Measurements from ENCODE around the gene CARD14.

Gene CARD14

GRCh38 chr17:80123791-80124190, 46.0 kb upstream of the CARD14 start:
- no peaks in the 10 kb centered on the region for H4K20me1 ChIP-seq (ENCODE audit: insufficient read depth, low read length)
- H3K4me3 ChIP-seq (ENCODE audit: low read length), result no peak overlapping the region
- peaks cover 60% of the 10 kb centered on the region for H3K27me3 ChIP-seq (replicated peaks; ENCODE audit: insufficient read depth, low read length)
- H3K4me1 ChIP-seq (ENCODE audit: low read length), result 0 out of 2 replicates have a peak, but pooled peaks cover 1% of the 10 kb centered on the region
- no peak overlapping the region for H2AFZ ChIP-seq (ENCODE audit: low read length)
- no peaks in the 10 kb centered on the region for H3K9me3 ChIP-seq (replicated peaks; ENCODE audit: insufficient read depth, low read length)
- no peak overlapping the region for H3K27ac ChIP-seq (ENCODE audit: low read length)
- H3K4me2 ChIP-seq (ENCODE audit: low read depth, low read length), result no peak overlapping the region
- H3K79me2 ChIP-seq (ENCODE audit: low read length), result no peaks in the 10 kb centered on the region
- no peak for DNase-seq
- TF ChIP-seq EZH2phosphoT487 (IDR thresholded peaks at IDR 0.05; ENCODE audit: low read length), result no peak
- TF ChIP-seq EZH2 (optimal IDR thresholded peaks at IDR 0.05; ENCODE audit: low read depth, low read length), result no peak
- TF ChIP-seq, protein P1, sequence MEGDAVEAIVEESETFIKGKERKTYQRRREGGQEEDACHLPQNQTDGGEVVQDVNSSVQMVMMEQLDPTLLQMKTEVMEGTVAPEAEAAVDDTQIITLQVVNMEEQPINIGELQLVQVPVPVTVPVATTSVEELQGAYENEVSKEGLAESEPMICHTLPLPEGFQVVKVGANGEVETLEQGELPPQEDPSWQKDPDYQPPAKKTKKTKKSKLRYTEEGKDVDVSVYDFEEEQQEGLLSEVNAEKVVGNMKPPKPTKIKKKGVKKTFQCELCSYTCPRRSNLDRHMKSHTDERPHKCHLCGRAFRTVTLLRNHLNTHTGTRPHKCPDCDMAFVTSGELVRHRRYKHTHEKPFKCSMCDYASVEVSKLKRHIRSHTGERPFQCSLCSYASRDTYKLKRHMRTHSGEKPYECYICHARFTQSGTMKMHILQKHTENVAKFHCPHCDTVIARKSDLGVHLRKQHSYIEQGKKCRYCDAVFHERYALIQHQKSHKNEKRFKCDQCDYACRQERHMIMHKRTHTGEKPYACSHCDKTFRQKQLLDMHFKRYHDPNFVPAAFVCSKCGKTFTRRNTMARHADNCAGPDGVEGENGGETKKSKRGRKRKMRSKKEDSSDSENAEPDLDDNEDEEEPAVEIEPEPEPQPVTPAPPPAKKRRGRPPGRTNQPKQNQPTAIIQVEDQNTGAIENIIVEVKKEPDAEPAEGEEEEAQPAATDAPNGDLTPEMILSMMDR (IDR thresholded peaks at IDR 0.05; ENCODE audit: low read length), result no peak
- no peaks in the 10 kb centered on the region for H3K36me3 ChIP-seq (replicated peaks; ENCODE audit: insufficient read depth, low read length)
- H3F3A ChIP-seq (ENCODE audit: insufficient read depth, low read length), result no peaks in the 10 kb centered on the region
- H3K9ac ChIP-seq (ENCODE audit: low read length), result no peak overlapping the region
- no peaks in the 10 kb centered on the region for H3K9me2 ChIP-seq (replicated peaks; ENCODE audit: insufficient read depth, low read length)

- Histone ChIP-seq H3K4me1 (ENCODE audit: low read length) (peaks cover 8% of the 10 kb centered on the region; the same call in 1 of the 2 replicates), H3K79me2 (ENCODE audit: low read length) (no peaks in the 10 kb centered on the region), H2AFZ (ENCODE audit: low read length) (no peak overlapping the region), H3K36me3 (replicated peaks; ENCODE audit: insufficient read depth, low read length) (no peaks in the 10 kb centered on the region), H3K4me2 (ENCODE audit: low read depth, low read length) (no peak overlapping the region), H3K27me3 (replicated peaks; ENCODE audit: insufficient read depth, low read length) (peaks cover 54% of the 10 kb centered on the region), H4K20me1 (ENCODE audit: insufficient read depth, low read length) (no peaks in the 10 kb centered on the region), H3K9ac (ENCODE audit: low read length) (no peak overlapping the region), H3F3A (ENCODE audit: insufficient read depth, low read length) (no peaks in the 10 kb centered on the region), H3K9me3 (replicated peaks; ENCODE audit: insufficient read depth, low read length) (no peaks in the 10 kb centered on the region), H3K4me3 (ENCODE audit: low read length) (no peak overlapping the region), H3K27ac (ENCODE audit: low read length) (no peak overlapping the region), H3K9me2 (replicated peaks; ENCODE audit: insufficient read depth, low read length) (no peaks in the 10 kb centered on the region)
- TF ChIP-seq EZH2phosphoT487 (IDR thresholded peaks at IDR 0.05; ENCODE audit: low read length) (no peak), EZH2 (optimal IDR thresholded peaks at IDR 0.05; ENCODE audit: low read depth, low read length) (no peak)
- TF ChIP-seq, protein P1 (IDR thresholded peaks at IDR 0.05; ENCODE audit: low read length), result peak; percentile 21; the same call in 1 of the 2 replicates
- DNase-seq, result no peak
These were observed 45.4 kb upstream of the CARD14 start for GRCh38 chr17:80124351-80124981.

DNA sequence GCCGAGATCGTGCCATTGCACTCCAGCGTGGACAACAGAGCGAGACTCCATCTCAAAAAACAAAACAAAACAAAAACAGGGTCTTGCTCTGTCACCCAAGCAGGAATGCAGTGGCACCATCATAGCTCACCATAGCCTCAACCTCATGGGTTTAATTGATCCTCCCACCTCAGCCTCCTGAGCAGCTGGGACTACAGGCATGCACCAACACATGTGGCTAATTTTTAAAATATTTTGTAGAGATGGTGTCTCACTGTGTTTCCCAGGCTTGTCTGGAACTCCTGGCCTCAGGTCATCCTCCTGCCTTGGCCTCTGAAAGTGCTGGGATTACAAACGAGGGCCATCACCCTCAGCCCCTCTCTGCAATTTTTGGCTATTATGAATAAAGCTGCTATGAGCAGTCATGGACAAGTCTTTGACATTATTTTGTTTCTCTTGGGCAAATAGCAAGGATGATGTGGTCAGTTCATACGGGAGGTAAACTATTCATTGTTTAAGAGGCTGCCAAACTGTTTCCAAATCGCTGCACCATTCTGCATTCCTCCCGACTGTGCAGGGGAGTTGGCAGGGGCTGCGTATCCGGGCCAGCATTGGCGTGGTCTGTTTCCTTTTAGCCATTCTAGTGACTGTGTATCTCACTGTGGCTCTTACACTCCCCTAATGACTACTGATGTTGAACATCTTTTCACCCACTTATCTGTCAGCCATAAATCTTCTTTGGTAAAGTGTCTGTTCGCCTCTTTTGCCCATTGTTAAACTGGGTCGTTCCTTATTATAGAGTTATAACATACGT, 44.0 kb upstream of the CARD14 start:
- no peaks in the 10 kb centered on the region for H3K79me2 ChIP-seq (ENCODE audit: low read length)
- TF ChIP-seq EZH2 (optimal IDR thresholded peaks at IDR 0.05; ENCODE audit: low read depth, low read length), result no peak
- TF ChIP-seq, protein P1 (IDR thresholded peaks at IDR 0.05; ENCODE audit: low read length), result no peak
- no peak for TF ChIP-seq EZH2phosphoT487 (IDR thresholded peaks at IDR 0.05; ENCODE audit: low read length)
- no peak overlapping the region for H3K9ac ChIP-seq (ENCODE audit: low read length)
- H3K4me2 ChIP-seq (ENCODE audit: low read depth, low read length), result no peak overlapping the region
- no peak for DNase-seq
- H3K36me3 ChIP-seq (replicated peaks; ENCODE audit: insufficient read depth, low read length), result no peaks in the 10 kb centered on the region
- no peaks in the 10 kb centered on the region for H3K9me3 ChIP-seq (replicated peaks; ENCODE audit: insufficient read depth, low read length)
- peaks cover 50% of the 10 kb centered on the region for H3K27me3 ChIP-seq (replicated peaks; ENCODE audit: insufficient read depth, low read length)
- H3K9me2 ChIP-seq (replicated peaks; ENCODE audit: insufficient read depth, low read length), result no peaks in the 10 kb centered on the region
- H3F3A ChIP-seq (ENCODE audit: insufficient read depth, low read length), result no peaks in the 10 kb centered on the region; the same call in 1 of the 2 replicates
- no peak overlapping the region for H3K27ac ChIP-seq (ENCODE audit: low read length)
- no peak overlapping the region for H2AFZ ChIP-seq (ENCODE audit: low read length)
- H3K4me3 ChIP-seq (ENCODE audit: low read length), result no peak overlapping the region
- H4K20me1 ChIP-seq (ENCODE audit: insufficient read depth, low read length), result no peaks in the 10 kb centered on the region
- peaks cover 8% of the 10 kb centered on the region; the same call in 1 of the 2 replicates for H3K4me1 ChIP-seq (ENCODE audit: low read length)

All from MM.1S (cell line).